SU-DHL-6 (cell line): ENCODE measurements around the gene CABCOCO1.

Experiments
- H2AFZ ChIP-seq: fragments of 200-600 bp; sonication (generic); 2 replicates; pipeline ENCODE4 v1.6.1; 2014; ENCODE audit warnings: low read depth, mild to moderate bottlenecking, moderate library complexity, mixed read lengths, antibody characterized with exemption, low read length; ENCODE audit not compliant: severe bottlenecking
- H3F3A ChIP-seq: fragments of 200-600 bp; shearing (Covaris generic); 2 replicates; pipeline ENCODE4 v1.6.0; 2016; ENCODE audit warnings: antibody characterized with exemption, mild to moderate bottlenecking; ENCODE audit not compliant: insufficient read depth
- H3K27ac ChIP-seq: fragments of 200-600 bp; sonication (generic); 2 replicates; pipeline ENCODE4 v1.5.1; 2016; ENCODE audit warnings: low read depth, mild to moderate bottlenecking, low read length, moderate library complexity, mixed read lengths
- H3K27me3 ChIP-seq: fragments of 200-600 bp; sonication (generic), shearing (Covaris generic); 2 replicates; pipeline ENCODE4 v1.6.0; 2014; ENCODE audit warnings: mild to moderate bottlenecking, low read length
- H3K36me3 ChIP-seq: fragments of 200-600 bp; sonication (generic); 2 replicates; pipeline ENCODE4 v1.6.1; 2014; ENCODE audit warnings: mild to moderate bottlenecking, low read length, mixed read lengths
- H3K4me2 ChIP-seq: fragments of 300-600, 200-600 bp; shearing (Covaris generic), sonication (generic); 2 replicates; pipeline ENCODE4 v1.6.0; 2014; ENCODE audit warnings: low read length, low read depth, mild to moderate bottlenecking; ENCODE audit not compliant: poor library complexity, severe bottlenecking
- H3K4me3 ChIP-seq: fragments of 200-600 bp; sonication (generic); 2 replicates; pipeline ENCODE4 v1.5.1; 2014; ENCODE audit warnings: antibody characterized with exemption, low read length, mild to moderate bottlenecking, mixed read lengths; ENCODE audit not compliant: insufficient read depth, poor library complexity, severe bottlenecking
- H3K79me2 ChIP-seq: fragments of 200-600 bp; sonication (generic); 2 replicates; pipeline ENCODE4 v1.6.1; 2014; ENCODE audit warnings: mild to moderate bottlenecking, low read length, moderate library complexity; ENCODE audit not compliant: insufficient read depth
- H3K9ac ChIP-seq: fragments of 200-600 bp; sonication (generic); 2 replicates; pipeline ENCODE4 v1.7.0; 2014; ENCODE audit warnings: mild to moderate bottlenecking, low read length
- H3K9me2 ChIP-seq: fragments of 200-600 bp; sonication (generic); replicated peaks from 2 replicates; pipeline ENCODE4 v1.6.1; 2014; ENCODE audit warnings: low read length; ENCODE audit not compliant: insufficient read depth
- H3K9me3 ChIP-seq: fragments of 200-600 bp; sonication (generic); 2 replicates; pipeline ENCODE4 v1.6.1; 2014; ENCODE audit warnings: low read length, mixed read lengths; ENCODE audit not compliant: insufficient read depth
- H4K20me1 ChIP-seq: fragments of 200-600 bp; sonication (generic); 2 replicates; pipeline ENCODE4 v1.6.1; 2014; ENCODE audit warnings: low read depth, mild to moderate bottlenecking, antibody characterized with exemption, low read length, moderate library complexity, mixed read lengths
- CTCF ChIP-seq: fragments of 200-600 bp; sonication (generic); IDR thresholded peaks from one replicate; pipeline ENCODE4 v1.5.1; 2017; ENCODE audit warnings: antibody characterized with exemption, mild to moderate bottlenecking, low read length, moderate library complexity; ENCODE audit not compliant: insufficient read depth, poor library complexity, severe bottlenecking
- EZH2phosphoT487 ChIP-seq: fragments of 200-600 bp; sonication (generic), shearing (Covaris generic); conservative IDR thresholded peaks from 2 replicates; pipeline ENCODE4 v1.6.1; 2018; ENCODE audit warnings: mild to moderate bottlenecking, antibody characterized with exemption, low read length, moderate library complexity, mixed read lengths

Gene CABCOCO1

GRCh38 chr10:61789031-61789430 lies 126.3 kb downstream of the CABCOCO1 start:
- Histone ChIP-seq H3K27me3 (no peaks in the 10 kb centered on the region), H3K36me3 (no peaks in the 10 kb centered on the region), H4K20me1 (no peaks in the 10 kb centered on the region), H3K27ac (no peak overlapping the region), H3K4me3 (no peak overlapping the region), H3F3A (no peaks in the 10 kb centered on the region), H3K9me2 (no peaks in the 10 kb centered on the region), H3K9me3 (no peaks in the 10 kb centered on the region), H3K79me2 (no peaks in the 10 kb centered on the region), H3K4me2 (no peak overlapping the region), H2AFZ (no peak overlapping the region), H3K9ac (no peak overlapping the region)
- TF ChIP-seq CTCF = no peak
- TF ChIP-seq EZH2phosphoT487 = no peak

- no peaks in the 10 kb centered on the region for H3K79me2 ChIP-seq
Observed at GRCh38 chr10:61791216-61791615, 128.5 kb downstream of the CABCOCO1 start.

GRCh38 chr10:61792097-61792716 lies 129.5 kb downstream of the CABCOCO1 start:
- Histone ChIP-seq H2AFZ (no peak overlapping the region), H3K4me3 (no peak overlapping the region), H3F3A (no peaks in the 10 kb centered on the region), H3K27me3 (no peaks in the 10 kb centered on the region), H3K27ac (no peak overlapping the region), H3K9ac (no peak overlapping the region), H3K36me3 (no peaks in the 10 kb centered on the region), H3K79me2 (no peaks in the 10 kb centered on the region), H3K9me2 (no peaks in the 10 kb centered on the region), H3K4me2 (no peak overlapping the region), H3K9me3 (no peaks in the 10 kb centered on the region), H4K20me1 (no peaks in the 10 kb centered on the region)
- TF ChIP-seq EZH2phosphoT487 (no peak), CTCF (no peak)

More at GRCh38 chr10:61791216-61791615, 128.5 kb downstream of the CABCOCO1 start:
- Histone ChIP-seq H3K27ac (no peak overlapping the region), H3K4me2 (no peak overlapping the region), H3K36me3 (no peaks in the 10 kb centered on the region), H3K9me3 (no peaks in the 10 kb centered on the region), H2AFZ (no peak overlapping the region), H3F3A (no peaks in the 10 kb centered on the region), H3K9me2 (no peaks in the 10 kb centered on the region), H3K27me3 (no peaks in the 10 kb centered on the region), H4K20me1 (no peaks in the 10 kb centered on the region), H3K9ac (no peak overlapping the region), H3K4me3 (no peak overlapping the region)
- TF ChIP-seq CTCF (no peak), EZH2phosphoT487 (no peak)
